Measurements from ENCODE around the gene TTC33.

- TF ChIP-seq CTCF (IDR thresholded peaks at IDR 0.05) (no peak), POLR2AphosphoS5 (IDR thresholded peaks at IDR 0.05; ENCODE audit: low read depth, low read length) (no peak), REST (IDR thresholded peaks at IDR 0.05; ENCODE audit: low read depth, low read length) (no peak)
These were observed 41.8 kb downstream of the TTC33 start for GRCh38 chr5:40714001-40714400.

Measured in SK-N-SH (cell line).